Lower lobe of right lung (tissue), 2 donors: ENCODE results near the gene LIPG. TPM values are rescaled to one million over a fixed set of nuclear protein-coding genes. Genes with fewer than 3 reads are reported as not detected.
"Not testable (repeated sequence)": the region's sequence is repeated elsewhere in the genome, so short reads cannot be mapped to it uniquely, and the experiment has no call there.

Experiments
- ATAC-seq, 2 donors: fragments of 200-7000 bp; cut with Tn5 transposase; one replicate each; pipeline ENCODE4 v1.9.1; 2020 to 2022; ENCODE audit warnings: mild to moderate bottlenecking in 2 of 2, moderate library complexity in 2 of 2
- DNase-seq: peaks from one replicate; pipeline ENCODE4 v3.0.0-alpha.2; 2020
- H3K27ac ChIP-seq: fragments of 200-600 bp; one replicate; pipeline ENCODE4 v1.8.0; 2022
- H3K27me3 ChIP-seq: fragments of 200-600 bp; one replicate; pipeline ENCODE4 v1.8.0; 2022; ENCODE audit warnings: low read depth
- H3K36me3 ChIP-seq: fragments of 200-600 bp; one replicate; pipeline ENCODE4 v1.8.0; 2022; ENCODE audit warnings: mild to moderate bottlenecking
- H3K4me1 ChIP-seq: fragments of 200-600 bp; one replicate; pipeline ENCODE4 v1.8.0; 2022
- H3K4me3 ChIP-seq: fragments of 200-600 bp; one replicate; pipeline ENCODE4 v1.8.0; 2022; ENCODE audit warnings: mild to moderate bottlenecking
- H3K9me3 ChIP-seq: fragments of 200-600 bp; one replicate; pipeline ENCODE4 v1.8.0; 2022
- CTCF ChIP-seq: fragments of 200-600 bp; IDR thresholded peaks from one replicate; pipeline ENCODE4 v1.8.0; 2022; ENCODE audit warnings: antibody characterized with exemption, mild to moderate bottlenecking
- intact Hi-C: fragments of 100-400 bp; cut with DNase I; formaldehyde crosslinking; loops from one replicate; pipeline ENCODE4 v1.11.0; 2022
- total RNA-seq: library from RNA; stranded (reverse); fragmentation: NEBNext Ultra II Directional; extraction: Animal tissue kit (Norgen Biotek cat#: 25700); gene quantifications from one replicate; pipeline ENCODE4 v1.2.1, GENCODE V29; 2021
- donor health status: DM: no; HTN: yes; CAD: no; lungs with severe emphysema.

Gene LIPG
- total RNA-seq, 1 donor from 2014 or later: 3.7 TPM

GRCh38 chr18:49519101-49519971 is 42.5 kb upstream of the LIPG start:
- Histone ChIP-seq H3K36me3 (no peaks in the 10 kb centered on the region), H3K9me3 (no peaks in the 10 kb centered on the region), H3K27ac (no peak overlapping the region), H3K4me3 (no peak overlapping the region), H3K4me1 (no peaks in the 10 kb centered on the region), H3K27me3 (no peaks in the 10 kb centered on the region)
- TF ChIP-seq CTCF: no peak
- ATAC-seq (no peak), DNase-seq (no peak)
- intact Hi-C loops: no loop called here

- intact Hi-C loops: no loop called here
- no peak for DNase-seq
- Histone ChIP-seq H3K27ac (no peak overlapping the region), H3K36me3 (no peaks in the 10 kb centered on the region), H3K4me3 (no peak overlapping the region), H3K27me3 (no peaks in the 10 kb centered on the region), H3K4me1 (no peaks in the 10 kb centered on the region), H3K9me3 (no peaks in the 10 kb centered on the region)
- TF ChIP-seq CTCF: no peak
- no peak for ATAC-seq
These were observed 41.2 kb upstream of the LIPG start for GRCh38 chr18:49520661-49521145.

- intact Hi-C loops: no loop called here
- DNase-seq (no peak), ATAC-seq (no peak)
- Histone ChIP-seq H3K4me1 (no peaks in the 10 kb centered on the region), H3K27me3 (no peaks in the 10 kb centered on the region), H3K27ac (no peak overlapping the region), H3K4me3 (no peak overlapping the region), H3K9me3 (no peaks in the 10 kb centered on the region), H3K36me3 (no peaks in the 10 kb centered on the region)
- no peak for TF ChIP-seq CTCF
These were observed 40.5 kb upstream of the LIPG start for GRCh38 chr18:49521216-49521835.

GRCh38 chr18:49523580-49524093 is 38.2 kb upstream of the LIPG start:
- H3K27me3 ChIP-seq, intact Hi-C loops, H3K9me3 ChIP-seq, H3K36me3 ChIP-seq, H3K4me1 ChIP-seq, H3K27ac ChIP-seq, ATAC-seq, H3K4me3 ChIP-seq, DNase-seq: not testable (repeated sequence)

- H3K9me3 ChIP-seq: no peaks in the 10 kb centered on the region
- H3K27me3 ChIP-seq: no peaks in the 10 kb centered on the region
- no peak overlapping the region for H3K27ac ChIP-seq
- H3K4me3 ChIP-seq: no peak overlapping the region
- no peaks in the 10 kb centered on the region for H3K4me1 ChIP-seq
- DNase-seq (no peak), ATAC-seq (no peak)
- intact Hi-C loops: no loop called here
- TF ChIP-seq CTCF: no peak
- no peaks in the 10 kb centered on the region for H3K36me3 ChIP-seq
These were observed 37.5 kb upstream of the LIPG start for GRCh38 chr18:49524349-49524748.

- Histone ChIP-seq H3K27ac (no peak overlapping the region), H3K36me3 (no peaks in the 10 kb centered on the region), H3K4me1 (no peaks in the 10 kb centered on the region), H3K27me3 (no peaks in the 10 kb centered on the region), H3K4me3 (no peak overlapping the region), H3K9me3 (no peaks in the 10 kb centered on the region)
- DNase-seq (no peak), ATAC-seq (no peak)
- intact Hi-C loops: no loop called here
- no peak for TF ChIP-seq CTCF
These were observed 36.9 kb upstream of the LIPG start for GRCh38 chr18:49524951-49525350.
